Activated B cell treated with CpG ODN at 0.5 μM for 24 hours (primary cell): ENCODE measurements around the gene PPP2R5E. TPM values are rescaled to one million over a fixed set of nuclear protein-coding genes. Genes with fewer than 3 reads are reported as not detected.

Source experiments
- ATAC-seq: fragments of 200-7000 bp; cut with Tn5 transposase; one replicate; pipeline ENCODE4 v1.10.0; 2021; ENCODE audit warnings: low read depth, mild to moderate bottlenecking, moderate library complexity
- CTCF ChIA-PET: fragments of 350-600 bp; sonication (Branson Sonifier 250); formaldehyde crosslinking; loops from one replicate; lab custom pipeline; 2021; ENCODE audit warnings: antibody characterized with exemption; lab: Charles Lee
- POLR2A ChIA-PET: fragments of 350-600 bp; sonication (Branson Sonifier 250); formaldehyde crosslinking; loops from one replicate; lab custom pipeline; 2021; ENCODE audit warnings: antibody characterized with exemption; lab: Charles Lee
- DNase-seq: peaks from one replicate; pipeline ENCODE4 v3.0.0; 2022
- H3K27ac Mint-ChIP-seq: one replicate; pipeline ENCODE4 v1.8.0; 2020; ENCODE audit warnings: mixed read lengths
- H3K27me3 Mint-ChIP-seq: one replicate; pipeline ENCODE4 v1.8.0; 2021; ENCODE audit warnings: mixed read lengths
- H3K36me3 Mint-ChIP-seq: one replicate; pipeline ENCODE4 v1.8.0; 2021; ENCODE audit warnings: low read depth, mixed read lengths
- H3K4me1 Mint-ChIP-seq: one replicate; pipeline ENCODE4 v1.8.0; 2021; ENCODE audit warnings: mixed read lengths
- H3K4me3 Mint-ChIP-seq: one replicate; pipeline ENCODE4 v1.8.0; 2020; ENCODE audit warnings: mild to moderate bottlenecking, mixed read lengths
- H3K9me3 Mint-ChIP-seq: one replicate; pipeline ENCODE4 v1.8.0; 2020; ENCODE audit warnings: mixed read lengths
- CTCF ChIP-seq: fragments of 200-600 bp; IDR thresholded peaks from one replicate; pipeline ENCODE4 v1.8.0; 2022; ENCODE audit warnings: antibody characterized with exemption, mild to moderate bottlenecking
- intact Hi-C: fragments of 100-400 bp; cut with micrococcal nuclease; formaldehyde crosslinking; loops from one replicate; pipeline ENCODE4 v1.15.1; 2024
- total RNA-seq: library from RNA; stranded (reverse); gene quantifications from 2 replicates; pipeline ENCODE4 v1.2.3, GENCODE V29; 2022

The PPP2R5E gene
- total RNA-seq, 1 donor from 2014 or later: 44.8 TPM

- H3K36me3 Mint-ChIP-seq: no peaks in the 10 kb centered on the region
- H3K9me3 Mint-ChIP-seq: no peaks in the 10 kb centered on the region
- peaks cover 7% of the 10 kb centered on the region for H3K27me3 Mint-ChIP-seq
- DNase-seq (no peak), ATAC-seq (no peak)
- H3K4me1 Mint-ChIP-seq: no peaks in the 10 kb centered on the region
- no peak overlapping the region for H3K4me3 Mint-ChIP-seq
- ChIA-PET CTCF (no interaction called here), POLR2A (no interaction called here)
- intact Hi-C loops: no loop called here
- no peak for TF ChIP-seq CTCF
- H3K27ac Mint-ChIP-seq: no peak overlapping the region
Observed at GRCh38 chr14:63326840-63327239, 216.3 kb downstream of the PPP2R5E start.

- Mint-ChIP-seq H3K27me3 (peaks cover 2% of the 10 kb centered on the region), H3K9me3 (no peaks in the 10 kb centered on the region), H3K4me3 (no peak overlapping the region), H3K4me1 (no peaks in the 10 kb centered on the region), H3K36me3 (no peaks in the 10 kb centered on the region), H3K27ac (no peak overlapping the region)
- DNase-seq (no peak), ATAC-seq (no peak)
- no peak for TF ChIP-seq CTCF
- ChIA-PET POLR2A (no interaction called here), CTCF (no interaction called here)
- intact Hi-C loops: no loop called here
Observed at GRCh38 chr14:63322897-63323573, 220.1 kb downstream of the PPP2R5E start.

- Mint-ChIP-seq H3K27ac (no peak overlapping the region), H3K4me3 (no peak overlapping the region), H3K9me3 (no peaks in the 10 kb centered on the region), H3K4me1 (no peaks in the 10 kb centered on the region), H3K36me3 (no peaks in the 10 kb centered on the region), H3K27me3 (peaks cover 2% of the 10 kb centered on the region)
- ATAC-seq (no peak), DNase-seq (no peak)
- no peak for TF ChIP-seq CTCF
- ChIA-PET CTCF (no interaction called here), POLR2A (no interaction called here)
- intact Hi-C loops: no loop called here
Observed at GRCh38 chr14:63322472-63322871, 220.7 kb downstream of the PPP2R5E start.

Other genes starting within 250 kb of the PPP2R5E start
- gene GPHB5, start 224.4 kb downstream of the PPP2R5E start, total RNA-seq: not detected in 2 replicates
- gene WDR89, start 98.5 kb upstream of the PPP2R5E start, total RNA-seq: 21.9 and 24.4 TPM in 2 replicates
- gene SGPP1, start 184.7 kb upstream of the PPP2R5E start, total RNA-seq: 20.9 and 21.2 TPM in 2 replicates